ENCODE results near the gene MDH2.
"Not testable (repeated sequence)": the region's sequence is repeated elsewhere in the genome, so short reads cannot be mapped to it uniquely, and the experiment has no call there.

MDH2 gene

DNA sequence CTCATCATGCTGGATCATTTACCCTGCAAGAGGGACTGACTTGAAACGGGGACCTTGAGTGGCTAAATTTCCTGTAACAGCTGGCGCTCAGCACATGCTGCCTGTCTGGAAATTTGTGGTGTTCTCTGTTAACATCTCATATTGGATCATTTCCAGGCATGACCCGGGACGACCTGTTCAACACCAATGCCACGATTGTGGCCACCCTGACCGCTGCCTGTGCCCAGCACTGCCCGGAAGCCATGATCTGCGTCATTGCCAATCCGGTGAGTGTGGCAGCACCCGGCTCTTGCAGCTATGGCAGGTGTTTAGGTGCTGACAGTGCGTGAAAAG lies 9.9 kb downstream of the MDH2 start:
- no peaks in the 10 kb centered on the region for H3K4me1 ChIP-seq (ENCODE audit: control insufficient read depth, insufficient read depth, low read length)
- H3K27ac ChIP-seq (ENCODE audit: low read length): no peak overlapping the region
- no peak for DNase-seq (ENCODE audit: low read depth, low spot score)
- WGBS (ENCODE audit: insufficient coverage, insufficient read length): no CpG with 5 or more reads among the region's 11 CpGs
- no peaks in the 10 kb centered on the region for H3K9me3 ChIP-seq (ENCODE audit: control insufficient read depth, insufficient read depth, low read length)
- no peaks in the 10 kb centered on the region for H3K27me3 ChIP-seq (ENCODE audit: control insufficient read depth, insufficient read depth, low read length)
- no peak overlapping the region for H3K4me3 ChIP-seq (ENCODE audit: low read length)
- peaks cover 47% of the 10 kb centered on the region for H3K36me3 ChIP-seq (ENCODE audit: control insufficient read depth, insufficient read depth, low read length)

- H3K9me3 ChIP-seq (ENCODE audit: control insufficient read depth, insufficient read depth, low read length); H3K27ac ChIP-seq (ENCODE audit: low read length); H3K4me1 ChIP-seq (ENCODE audit: control insufficient read depth, insufficient read depth, low read length); H3K27me3 ChIP-seq (ENCODE audit: control insufficient read depth, insufficient read depth, low read length); DNase-seq (ENCODE audit: low read depth, low spot score); H3K4me3 ChIP-seq (ENCODE audit: low read length): not testable (repeated sequence)
- WGBS (ENCODE audit: insufficient coverage, insufficient read length): no CpG with 5 or more reads among the region's 7 CpGs
- peaks cover 55% of the 10 kb centered on the region for H3K36me3 ChIP-seq (ENCODE audit: control insufficient read depth, insufficient read depth, low read length)
Observed at GRCh38 chr7:76058745-76059144, 10.8 kb downstream of the MDH2 start.

- DNase-seq (ENCODE audit: low read depth, low spot score): no peak
- peaks cover 72% of the 10 kb centered on the region for H3K36me3 ChIP-seq (ENCODE audit: control insufficient read depth, insufficient read depth, low read length)
- H3K27me3 ChIP-seq (ENCODE audit: control insufficient read depth, insufficient read depth, low read length): no peaks in the 10 kb centered on the region
- H3K9me3 ChIP-seq (ENCODE audit: control insufficient read depth, insufficient read depth, low read length): no peaks in the 10 kb centered on the region
- no peak overlapping the region for H3K4me3 ChIP-seq (ENCODE audit: low read length)
- no CpG with 5 or more reads among the region's 6 CpGs for WGBS (ENCODE audit: insufficient coverage, insufficient read length)
- H3K27ac ChIP-seq (ENCODE audit: low read length): no peak overlapping the region
- H3K4me1 ChIP-seq (ENCODE audit: control insufficient read depth, insufficient read depth, low read length): no peaks in the 10 kb centered on the region
Observed at GRCh38 chr7:76060842-76061241, 12.9 kb downstream of the MDH2 start.

DNA sequence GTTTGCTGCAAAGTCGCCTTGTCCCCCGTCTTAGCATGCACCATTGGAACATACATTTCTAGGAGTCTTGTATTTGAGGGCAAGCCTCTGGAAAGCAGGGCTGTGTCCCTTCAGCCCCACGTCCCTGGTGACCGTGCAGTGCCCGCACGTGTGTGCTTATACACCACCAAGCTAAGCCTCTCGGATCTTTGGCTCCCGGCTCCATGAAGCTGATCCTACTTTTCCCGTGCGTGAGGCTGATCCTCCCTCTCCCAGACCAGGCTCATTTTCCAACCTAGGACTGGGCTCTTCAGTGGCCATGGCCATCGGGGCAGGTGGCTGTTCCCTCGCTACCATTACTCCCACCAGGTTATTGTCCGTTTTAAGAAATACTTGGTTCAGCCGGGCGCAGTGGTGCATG lies 14.3 kb downstream of the MDH2 start:
- Histone ChIP-seq H3K9me3 (ENCODE audit: control insufficient read depth, insufficient read depth, low read length) (no peaks in the 10 kb centered on the region), H3K4me1 (ENCODE audit: control insufficient read depth, insufficient read depth, low read length) (no peaks in the 10 kb centered on the region), H3K27me3 (ENCODE audit: control insufficient read depth, insufficient read depth, low read length) (no peaks in the 10 kb centered on the region), H3K4me3 (ENCODE audit: low read length) (no peak overlapping the region), H3K36me3 (ENCODE audit: control insufficient read depth, insufficient read depth, low read length) (peaks cover 85% of the 10 kb centered on the region), H3K27ac (ENCODE audit: low read length) (no peak overlapping the region)
- WGBS (ENCODE audit: insufficient coverage, insufficient read length): no CpG with 5 or more reads among the region's 15 CpGs
- DNase-seq (ENCODE audit: low read depth, low spot score): no peak

DNA sequence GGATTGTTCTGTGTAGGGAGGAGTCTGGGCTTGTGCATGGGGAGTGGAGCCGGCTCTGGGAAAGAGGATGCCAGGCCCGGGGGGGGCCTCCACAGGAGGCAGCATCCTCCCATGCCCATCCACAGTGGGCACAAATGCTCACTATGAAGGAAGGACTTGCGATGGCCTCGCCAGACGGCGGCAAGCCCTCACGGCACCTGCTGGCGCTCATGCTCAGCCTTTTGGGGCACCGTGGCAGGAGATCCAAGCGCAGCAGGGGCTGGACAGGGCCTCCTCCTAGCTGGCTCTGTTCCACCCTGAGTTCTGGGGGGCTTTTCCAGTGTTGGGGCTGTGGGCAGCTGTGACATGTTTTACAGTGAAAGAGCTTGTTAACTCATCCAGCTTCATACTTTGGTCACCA lies 15.2 kb downstream of the MDH2 start:
- peaks cover 81% of the 10 kb centered on the region for H3K36me3 ChIP-seq (ENCODE audit: control insufficient read depth, insufficient read depth, low read length)

GRCh38 chr7:76063525-76063924 lies 15.6 kb downstream of the MDH2 start:
- Histone ChIP-seq H3K27me3 (ENCODE audit: control insufficient read depth, insufficient read depth, low read length) (no peaks in the 10 kb centered on the region), H3K27ac (ENCODE audit: low read length) (no peak overlapping the region), H3K9me3 (ENCODE audit: control insufficient read depth, insufficient read depth, low read length) (no peaks in the 10 kb centered on the region), H3K36me3 (ENCODE audit: control insufficient read depth, insufficient read depth, low read length) (peaks cover 79% of the 10 kb centered on the region), H3K4me3 (ENCODE audit: low read length) (no peak overlapping the region), H3K4me1 (ENCODE audit: control insufficient read depth, insufficient read depth, low read length) (no peaks in the 10 kb centered on the region)
- no peak for DNase-seq (ENCODE audit: low read depth, low spot score)
- WGBS (ENCODE audit: insufficient coverage, insufficient read length): no CpG with 5 or more reads among the region's 14 CpGs

More for the DNA sequence above, 15.2 kb downstream of the MDH2 start:
- Histone ChIP-seq H3K4me3 (ENCODE audit: low read length) (no peak overlapping the region), H3K4me1 (ENCODE audit: control insufficient read depth, insufficient read depth, low read length) (no peaks in the 10 kb centered on the region), H3K27ac (ENCODE audit: low read length) (no peak overlapping the region), H3K27me3 (ENCODE audit: control insufficient read depth, insufficient read depth, low read length) (no peaks in the 10 kb centered on the region), H3K9me3 (ENCODE audit: control insufficient read depth, insufficient read depth, low read length) (no peaks in the 10 kb centered on the region)
- DNase-seq (ENCODE audit: low read depth, low spot score): no peak
- no CpG with 5 or more reads among the region's 10 CpGs for WGBS (ENCODE audit: insufficient coverage, insufficient read length)

GRCh38 chr7:76064208-76064970 lies 16.5 kb downstream of the MDH2 start:
- no peak for DNase-seq (ENCODE audit: low read depth, low spot score)
- Histone ChIP-seq H3K4me3 (ENCODE audit: low read length) (no peak overlapping the region), H3K27ac (ENCODE audit: low read length) (no peak overlapping the region), H3K9me3 (ENCODE audit: control insufficient read depth, insufficient read depth, low read length) (no peaks in the 10 kb centered on the region), H3K4me1 (ENCODE audit: control insufficient read depth, insufficient read depth, low read length) (no peaks in the 10 kb centered on the region), H3K36me3 (ENCODE audit: control insufficient read depth, insufficient read depth, low read length) (peaks cover 72% of the 10 kb centered on the region), H3K27me3 (ENCODE audit: control insufficient read depth, insufficient read depth, low read length) (no peaks in the 10 kb centered on the region)
- WGBS (ENCODE audit: insufficient coverage, insufficient read length): no CpG with 5 or more reads among the region's 24 CpGs

DNA sequence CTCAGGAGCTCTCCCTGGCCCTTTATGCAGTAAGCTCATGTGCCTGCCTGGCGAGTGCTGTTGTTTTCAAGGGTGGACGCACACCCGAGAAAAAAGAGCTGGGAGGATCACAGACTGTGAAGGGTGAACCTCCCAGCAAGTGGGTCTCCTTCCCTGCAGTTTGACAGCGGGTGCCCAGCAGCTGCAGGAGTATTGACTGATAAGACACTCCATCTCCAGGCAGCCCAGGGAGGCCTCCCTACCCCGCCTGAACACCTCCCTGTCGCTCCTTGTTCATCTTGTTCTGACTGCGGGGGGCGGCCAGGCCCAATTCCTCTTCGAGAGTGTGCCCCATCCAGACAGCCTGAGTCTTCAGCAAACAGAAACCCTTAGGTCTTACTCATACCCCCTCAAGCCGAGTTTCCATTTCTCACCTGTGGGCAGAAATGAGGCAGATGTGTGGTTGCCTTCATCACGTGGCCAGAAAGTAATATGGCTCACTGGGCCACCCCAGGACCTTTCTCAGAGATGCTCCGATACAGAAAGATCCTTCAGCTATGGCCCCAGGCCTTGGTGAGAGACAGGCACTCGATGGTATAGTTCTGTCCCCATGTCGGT lies 17.2 kb downstream of the MDH2 start:
- DNase-seq (ENCODE audit: low read depth, low spot score): no peak
- H3K4me1 ChIP-seq (ENCODE audit: control insufficient read depth, insufficient read depth, low read length): no peaks in the 10 kb centered on the region
- H3K27ac ChIP-seq (ENCODE audit: low read length): no peak overlapping the region
- H3K36me3 ChIP-seq (ENCODE audit: control insufficient read depth, insufficient read depth, low read length): peaks cover 65% of the 10 kb centered on the region
- WGBS (ENCODE audit: insufficient coverage, insufficient read length): no CpG with 5 or more reads among the region's 14 CpGs
- H3K4me3 ChIP-seq (ENCODE audit: low read length): no peak overlapping the region
- H3K27me3 ChIP-seq (ENCODE audit: control insufficient read depth, insufficient read depth, low read length): no peaks in the 10 kb centered on the region
- H3K9me3 ChIP-seq (ENCODE audit: control insufficient read depth, insufficient read depth, low read length): no peaks in the 10 kb centered on the region

GRCh38 chr7:76066716-76067503 lies 19.0 kb downstream of the MDH2 start:
- Histone ChIP-seq H3K27me3 (ENCODE audit: control insufficient read depth, insufficient read depth, low read length) (no peaks in the 10 kb centered on the region), H3K27ac (ENCODE audit: low read length) (no peak overlapping the region), H3K4me1 (ENCODE audit: control insufficient read depth, insufficient read depth, low read length) (no peaks in the 10 kb centered on the region), H3K36me3 (ENCODE audit: control insufficient read depth, insufficient read depth, low read length) (peaks cover 49% of the 10 kb centered on the region), H3K9me3 (ENCODE audit: control insufficient read depth, insufficient read depth, low read length) (no peaks in the 10 kb centered on the region), H3K4me3 (ENCODE audit: low read length) (no peak overlapping the region)
- no peak for DNase-seq (ENCODE audit: low read depth, low spot score)
- no CpG with 5 or more reads among the region's 14 CpGs for WGBS (ENCODE audit: insufficient coverage, insufficient read length)

DNA sequence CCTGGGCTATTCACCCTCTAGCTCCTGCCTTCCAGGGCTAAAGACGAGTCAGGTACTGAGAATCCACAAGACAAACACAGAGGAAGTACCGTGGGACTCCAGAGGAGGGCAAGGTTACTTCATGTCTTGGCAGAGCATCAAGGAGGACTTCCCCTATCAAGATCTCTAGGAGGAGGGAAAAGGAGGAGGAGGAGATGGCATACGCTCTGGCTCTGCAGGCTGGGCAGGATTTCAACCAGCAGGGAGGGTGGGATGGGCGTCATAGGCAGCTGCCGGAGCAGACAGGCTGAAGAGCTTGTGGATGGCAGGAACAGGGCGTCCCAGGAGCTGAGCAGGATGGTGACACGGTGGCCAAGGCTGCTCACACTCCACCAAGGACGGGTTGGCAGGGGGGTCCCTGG lies 21.3 kb downstream of the MDH2 start:
- Histone ChIP-seq H3K27me3 (ENCODE audit: control insufficient read depth, insufficient read depth, low read length) (no peaks in the 10 kb centered on the region), H3K4me1 (ENCODE audit: control insufficient read depth, insufficient read depth, low read length) (no peaks in the 10 kb centered on the region; the same call in 1 of the 2 replicates), H3K4me3 (ENCODE audit: low read length) (no peak overlapping the region), H3K36me3 (ENCODE audit: control insufficient read depth, insufficient read depth, low read length) (peaks cover 31% of the 10 kb centered on the region), H3K9me3 (ENCODE audit: control insufficient read depth, insufficient read depth, low read length) (no peaks in the 10 kb centered on the region), H3K27ac (ENCODE audit: low read length) (no peak overlapping the region)
- WGBS (ENCODE audit: insufficient coverage, insufficient read length): no CpG with 5 or more reads among the region's 8 CpGs
- DNase-seq (ENCODE audit: low read depth, low spot score): peak; percentile 54

All from iPS DF 6.9 (cell line).